ENCODE results near the gene HOMER1. TPM values are rescaled to one million over a fixed set of nuclear protein-coding genes. Genes with fewer than 3 reads are reported as not detected.

HOMER1 gene
- total and polyA plus RNA-seq, 10 of the 15 experiments (the other 5 are each of a cell fraction or from before 2014, with no cell fraction given): 0.96 to 22.0 (median 7.5) TPM

- TF ChIP-seq E2F8 (IDR thresholded peaks at IDR 0.05; ENCODE audit: low read depth, partially characterized antibody) (no peak), NFXL1 (IDR thresholded peaks at IDR 0.05; ENCODE audit: borderline replicate concordance) (no peak), E4F1 (IDR thresholded peaks at IDR 0.05; ENCODE audit: borderline replicate concordance, partially characterized antibody) (no peak), TCF7 (IDR thresholded peaks at IDR 0.05; ENCODE audit: borderline replicate concordance) (no peak), NBN (IDR thresholded peaks at IDR 0.05) (no peak), MAX (IDR thresholded peaks at IDR 0.05; ENCODE audit: low read depth, low read length) (peak; percentile 50), MTA2 (IDR thresholded peaks at IDR 0.05; ENCODE audit: low read depth) (no peak), CUX1 (IDR thresholded peaks at IDR 0.05; ENCODE audit: insufficient replicate concordance, low read depth, low read length) (no peak), EZH2 (IDR thresholded peaks at IDR 0.05; ENCODE audit: borderline replicate concordance, control insufficient read depth, low read depth, low read length) (no peak), CREM (IDR thresholded peaks at IDR 0.05; ENCODE audit: low read depth) (no peak)
These were observed at the start of gene HOMER1 (continued) for GRCh38 chr5:79513704-79514390.

All from GM12878 (cell line).